ENCODE results near the gene TIGAR.

TIGAR gene

GRCh38 chr12:4320853-4321701, at the start of gene TIGAR:
TIGAR (plus strand) TSS chr12:4321213; CDS start chr12:4321272, 59 bp downstream.
- DNase-seq, result peak; percentile 89
- TF ChIP-seq GATA1 (IDR thresholded peaks at IDR 0.05; ENCODE audit: low read depth, low read length), result no peak
- TF ChIP-seq POLR2A (IDR thresholded peaks at IDR 0.05; ENCODE audit: low read length), result peak; percentile 27

GRCh38 chr12:4271717-4272423, 49.1 kb upstream of the TIGAR start:
- peak; percentile 72 to 82 for DNase-seq
- TF ChIP-seq POLR2A (IDR thresholded peaks at IDR 0.05; ENCODE audit: low read length) (peak; percentile 36), GATA1 (IDR thresholded peaks at IDR 0.05; ENCODE audit: low read depth, low read length) (no peak)

- peak; percentile 72 to 79 for DNase-seq
- TF ChIP-seq GATA1 (IDR thresholded peaks at IDR 0.05; ENCODE audit: low read depth, low read length), result no peak
These were observed 48.4 kb upstream of the TIGAR start for GRCh38 chr12:4272424-4273272.

- no peak for DNase-seq
- TF ChIP-seq POLR2A (IDR thresholded peaks at IDR 0.05; ENCODE audit: low read length), result no peak
- no peak for TF ChIP-seq GATA1 (IDR thresholded peaks at IDR 0.05; ENCODE audit: low read depth, low read length)
These were observed 47.8 kb upstream of the TIGAR start for GRCh38 chr12:4273273-4273651.

GRCh38 chr12:4273652-4274395, 47.2 kb upstream of the TIGAR start, which contains the start of gene CCND2:
CCND2 (plus strand) TSS chr12:4273762; CDS start chr12:4274041, 279 bp downstream.
- TF ChIP-seq GATA1 (IDR thresholded peaks at IDR 0.05; ENCODE audit: low read depth, low read length) (no peak), POLR2A (IDR thresholded peaks at IDR 0.05; ENCODE audit: low read length) (peak; percentile 87)
- peak; percentile 71 to 75 for DNase-seq

- no peak for TF ChIP-seq POLR2A (IDR thresholded peaks at IDR 0.05; ENCODE audit: low read length)
- no peak for TF ChIP-seq GATA1 (IDR thresholded peaks at IDR 0.05; ENCODE audit: low read depth, low read length)
- peak; percentile 29 to 47 for DNase-seq
These were observed 46.5 kb upstream of the TIGAR start for GRCh38 chr12:4274396-4275015.

GRCh38 chr12:4275016-4275869, 45.8 kb upstream of the TIGAR start:
- TF ChIP-seq GATA1 (IDR thresholded peaks at IDR 0.05; ENCODE audit: low read depth, low read length), result no peak
- TF ChIP-seq POLR2A (IDR thresholded peaks at IDR 0.05; ENCODE audit: low read length), result no peak
- peak; percentile 25 to 53 for DNase-seq

- DNase-seq, result no peak
- TF ChIP-seq GATA1 (IDR thresholded peaks at IDR 0.05; ENCODE audit: low read depth, low read length) (no peak), POLR2A (IDR thresholded peaks at IDR 0.05; ENCODE audit: low read length) (no peak)
These were observed 45.1 kb upstream of the TIGAR start for GRCh38 chr12:4275870-4276301.

GRCh38 chr12:4276524-4277204, 44.3 kb upstream of the TIGAR start:
- peak; percentile 17 for TF ChIP-seq POLR2A (IDR thresholded peaks at IDR 0.05; ENCODE audit: low read length)
- TF ChIP-seq GATA1 (IDR thresholded peaks at IDR 0.05; ENCODE audit: low read depth, low read length), result no peak
- peak; percentile 85 to 91 for DNase-seq

GRCh38 chr12:4277205-4277543, 43.8 kb upstream of the TIGAR start:
- no peak for DNase-seq
- TF ChIP-seq GATA1 (IDR thresholded peaks at IDR 0.05; ENCODE audit: low read depth, low read length), result no peak
- TF ChIP-seq POLR2A (IDR thresholded peaks at IDR 0.05; ENCODE audit: low read length), result no peak

- DNase-seq, result no peak
- TF ChIP-seq GATA1 (IDR thresholded peaks at IDR 0.05; ENCODE audit: low read depth, low read length) (no peak), POLR2A (IDR thresholded peaks at IDR 0.05; ENCODE audit: low read length) (no peak)
These were observed 43.2 kb upstream of the TIGAR start for GRCh38 chr12:4277857-4278256.
